Activated CD8-positive, alpha-beta memory T cell treated with anti-CD3 and anti-CD28 coated beads for 1 hour (primary cell): ENCODE measurements around the gene IL15RA.
"Not testable (repeated sequence)": the region's sequence is repeated elsewhere in the genome, so short reads cannot be mapped to it uniquely, and the experiment has no call there.

Experiments
- DNase-seq, 2 donors: peaks; one replicate each; pipeline ENCODE4 v3.0.0-alpha.2; 2020; ENCODE audit warnings: low read depth in 1 of 2; ENCODE audit errors: extremely low read depth in 1 of 2

The IL15RA gene

DNA sequence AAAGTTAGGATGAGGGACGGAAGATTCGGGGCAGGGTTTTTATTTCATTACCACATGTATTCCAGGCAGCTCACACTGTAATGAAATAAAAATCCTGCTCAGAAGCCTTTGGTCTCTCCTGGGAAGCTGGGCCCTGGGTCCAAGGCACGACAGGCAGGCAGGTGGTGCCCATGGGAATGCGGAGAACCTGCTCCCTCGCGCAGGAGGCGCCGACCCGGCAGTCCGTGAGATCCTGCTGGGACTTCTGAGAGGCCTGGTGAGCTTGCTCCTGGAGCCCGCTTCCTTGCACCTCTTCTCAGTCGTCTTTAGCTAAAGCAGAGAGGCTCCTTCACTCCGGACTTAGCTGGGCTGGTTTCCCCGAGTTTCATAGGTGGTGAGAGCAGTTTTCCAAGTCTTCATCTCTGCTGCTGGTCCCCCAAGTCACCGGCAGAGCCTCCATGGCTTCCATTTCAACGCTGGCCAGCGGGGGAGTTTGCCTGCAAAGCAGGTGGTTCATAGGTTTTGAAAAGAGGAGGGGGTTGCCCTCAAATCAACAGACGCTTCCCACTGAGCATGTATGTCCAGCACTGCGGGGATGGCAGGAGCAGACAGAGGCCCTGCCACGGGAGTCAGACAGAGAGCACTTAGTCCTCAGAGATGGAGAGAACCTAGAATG, 24.5 kb downstream of the IL15RA start:
- no peak for DNase-seq

DNA sequence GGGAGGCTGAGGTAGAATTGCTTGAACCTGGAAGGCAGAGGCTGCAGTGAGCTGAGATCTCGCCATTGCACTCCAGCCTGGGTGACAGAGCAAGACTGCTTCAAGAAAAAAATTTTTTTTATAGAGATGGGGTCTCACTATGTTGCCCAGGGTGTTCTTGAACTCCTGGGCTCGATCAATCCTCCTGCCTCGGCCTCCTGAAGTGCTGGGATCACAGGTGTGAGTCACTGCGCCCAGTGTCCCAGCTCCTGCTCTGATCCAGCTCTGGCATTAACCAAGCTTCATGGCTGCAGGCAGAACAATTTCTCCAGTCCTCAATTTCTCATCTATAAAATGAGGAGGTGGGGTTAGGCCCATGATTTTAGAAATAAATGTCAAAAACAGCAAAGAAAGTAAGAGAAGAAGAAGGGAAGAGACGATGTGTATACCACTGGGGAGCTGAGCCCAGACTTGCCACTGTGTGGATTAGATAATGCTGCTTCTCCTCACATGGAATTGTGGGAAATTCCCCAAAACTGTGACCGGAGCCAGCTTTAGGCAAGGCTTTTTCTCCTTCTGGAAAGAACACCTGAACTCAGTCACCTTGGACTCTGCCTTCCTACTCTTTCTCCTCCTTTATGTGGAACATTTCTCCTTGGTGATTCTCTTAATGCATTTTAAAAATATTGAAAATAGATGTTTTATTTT, 25.5 kb downstream of the IL15RA start:
- DNase-seq: no peak

DNA sequence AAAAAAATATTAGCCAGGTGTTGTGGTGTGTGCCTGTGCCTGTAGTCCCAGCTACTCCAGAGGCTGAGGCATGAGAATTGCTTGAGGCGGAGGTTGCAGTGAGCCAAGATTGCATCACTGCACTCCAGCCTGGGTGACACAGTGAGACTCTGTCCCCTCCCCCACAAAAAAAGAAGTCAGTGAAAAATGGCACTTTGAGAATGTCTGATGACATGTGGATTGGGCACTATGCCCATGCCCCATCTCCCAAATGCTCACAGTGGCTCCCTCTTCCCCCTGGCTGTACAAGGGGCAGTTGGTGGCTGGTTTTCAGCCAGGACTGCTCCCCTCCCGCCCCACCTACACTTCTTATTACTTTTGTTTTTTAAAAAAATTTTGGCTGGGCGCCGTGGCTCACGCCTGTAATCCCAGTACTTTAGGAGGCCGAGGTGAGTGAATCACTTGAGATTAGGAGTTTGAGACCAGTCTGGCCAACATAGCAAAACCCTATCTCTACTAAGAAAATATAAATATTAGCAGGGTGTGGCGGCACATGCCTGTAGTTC, 26.1 kb downstream of the IL15RA start:
- DNase-seq: no peak

DNA sequence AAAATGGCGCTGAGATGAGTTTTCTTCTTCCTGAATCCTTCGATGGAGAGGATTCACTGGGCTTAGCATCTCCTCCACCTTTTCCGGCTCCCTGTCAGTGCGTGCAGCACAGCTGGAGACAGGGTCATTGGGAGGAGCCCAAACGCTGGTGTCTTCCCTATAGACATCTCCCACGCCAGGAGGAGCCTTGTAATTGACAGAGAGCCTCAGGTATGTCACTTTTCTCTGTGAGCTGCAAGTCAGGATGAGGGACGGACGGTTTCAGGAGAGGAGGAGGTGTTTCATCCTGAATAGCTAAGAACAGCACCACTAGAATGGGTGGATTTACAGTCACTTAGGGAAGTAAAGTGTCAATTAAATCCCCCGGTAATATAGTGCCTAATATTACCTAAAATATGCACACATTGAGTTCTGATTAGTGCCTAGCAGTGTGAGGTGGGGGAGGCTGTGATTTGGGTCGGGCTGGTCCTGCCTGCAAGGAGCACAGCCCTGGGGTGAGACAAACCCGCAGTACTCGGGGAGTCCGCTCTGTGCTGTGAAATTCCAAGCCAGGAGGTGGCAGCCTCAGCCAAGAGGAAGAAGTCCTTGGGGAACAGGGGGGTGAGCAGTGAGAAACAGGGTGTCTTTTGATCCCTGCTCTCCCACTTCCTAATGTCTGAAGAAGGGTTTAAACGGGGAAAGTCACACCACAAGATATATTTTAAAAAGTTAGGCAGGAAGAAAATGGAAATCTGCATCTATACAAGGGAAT, 28.2 kb downstream of the IL15RA start:
- no peak for DNase-seq

DNA sequence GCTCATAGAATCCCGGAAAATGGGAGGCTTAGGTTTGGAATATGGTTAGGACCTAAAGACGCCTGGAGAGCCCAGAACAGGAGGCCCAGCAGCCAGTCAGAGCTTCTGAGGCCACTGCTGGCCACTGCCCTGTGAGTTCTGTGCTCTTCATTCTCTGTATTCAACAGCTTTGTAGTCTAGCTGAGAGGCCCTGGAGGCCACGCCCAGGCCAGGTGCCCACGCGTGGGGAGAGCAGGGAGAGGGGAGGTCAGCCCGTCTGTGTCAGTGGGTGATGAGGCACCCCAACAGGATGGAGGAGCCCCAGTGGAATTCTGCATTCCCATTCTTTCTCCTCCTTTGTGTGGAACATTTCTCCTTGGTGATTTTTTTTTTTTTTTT, 29.1 kb downstream of the IL15RA start:
- no peak for DNase-seq

DNA sequence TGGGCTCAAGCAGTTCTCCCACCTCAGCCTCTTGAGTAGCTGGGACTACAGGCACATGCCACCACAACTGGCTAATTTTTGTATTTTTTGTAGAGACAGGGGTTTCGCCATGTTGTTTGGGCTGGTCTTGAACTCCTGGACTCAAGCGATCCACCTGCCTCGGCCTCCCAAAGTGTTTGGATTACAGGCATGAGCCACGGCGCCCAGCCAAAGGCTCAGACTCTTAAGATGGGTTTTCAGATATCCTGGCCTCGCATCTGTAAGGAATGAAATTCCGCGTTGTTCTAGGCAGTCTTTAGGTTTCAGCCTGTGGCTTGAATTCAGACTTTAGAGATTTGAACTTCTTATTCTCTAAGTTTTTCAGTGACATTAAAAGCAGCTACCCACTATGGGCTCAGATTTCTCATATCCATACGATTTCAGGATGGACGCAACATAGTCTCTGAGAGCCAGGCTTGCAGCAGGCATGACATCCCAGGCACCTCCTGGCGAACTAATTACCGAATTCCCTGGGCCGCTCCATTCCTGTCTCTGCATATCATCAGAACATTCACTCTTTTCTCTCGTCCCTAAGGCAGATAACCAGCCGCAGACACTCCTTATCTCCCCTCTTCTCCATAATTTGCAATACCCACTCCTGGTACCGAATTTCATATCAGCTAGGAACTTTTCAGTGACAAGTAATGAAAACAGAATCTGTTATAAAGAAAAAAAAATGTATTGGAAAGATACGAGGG, 29.7 kb downstream of the IL15RA start:
- no peak for DNase-seq

DNA sequence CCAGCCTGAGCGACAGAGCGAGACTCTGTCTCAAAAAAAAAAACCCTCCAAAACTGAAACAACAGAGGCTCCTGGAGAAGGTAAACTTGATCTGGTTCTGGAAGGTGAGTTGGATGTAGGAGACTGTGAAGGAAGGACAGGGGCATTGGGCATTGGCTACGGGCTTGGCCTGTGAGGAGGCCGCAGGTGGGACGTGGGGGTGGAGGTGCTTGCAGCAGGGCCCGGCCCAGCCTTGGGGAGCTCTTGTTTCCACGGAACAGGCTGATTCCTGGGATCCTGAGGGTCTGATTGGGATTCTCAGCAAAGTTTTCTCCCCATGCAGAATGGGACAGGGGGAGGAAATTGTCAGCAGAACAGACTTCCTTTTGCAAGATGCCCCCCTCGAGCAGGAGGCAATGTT, 30.6 kb downstream of the IL15RA start:
- DNase-seq: no peak

DNA sequence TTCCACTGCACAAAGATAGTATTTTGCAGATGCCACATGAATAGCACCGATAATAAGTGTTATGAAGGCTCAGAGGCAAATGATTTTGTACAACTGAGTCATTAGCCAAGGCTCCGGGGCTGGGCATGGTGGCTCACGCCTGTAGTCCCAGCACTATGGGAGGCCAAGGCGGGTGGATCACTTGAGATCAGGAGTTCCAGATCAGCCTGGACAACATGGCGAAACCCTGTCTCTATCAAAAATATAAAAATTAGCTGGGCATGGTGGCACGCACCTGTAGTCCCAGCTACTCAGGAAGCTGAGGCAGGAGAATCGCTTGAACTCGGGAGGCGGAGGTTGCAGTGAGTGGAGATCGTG, 30.9 kb downstream of the IL15RA start:
- not testable (repeated sequence) for DNase-seq

DNA sequence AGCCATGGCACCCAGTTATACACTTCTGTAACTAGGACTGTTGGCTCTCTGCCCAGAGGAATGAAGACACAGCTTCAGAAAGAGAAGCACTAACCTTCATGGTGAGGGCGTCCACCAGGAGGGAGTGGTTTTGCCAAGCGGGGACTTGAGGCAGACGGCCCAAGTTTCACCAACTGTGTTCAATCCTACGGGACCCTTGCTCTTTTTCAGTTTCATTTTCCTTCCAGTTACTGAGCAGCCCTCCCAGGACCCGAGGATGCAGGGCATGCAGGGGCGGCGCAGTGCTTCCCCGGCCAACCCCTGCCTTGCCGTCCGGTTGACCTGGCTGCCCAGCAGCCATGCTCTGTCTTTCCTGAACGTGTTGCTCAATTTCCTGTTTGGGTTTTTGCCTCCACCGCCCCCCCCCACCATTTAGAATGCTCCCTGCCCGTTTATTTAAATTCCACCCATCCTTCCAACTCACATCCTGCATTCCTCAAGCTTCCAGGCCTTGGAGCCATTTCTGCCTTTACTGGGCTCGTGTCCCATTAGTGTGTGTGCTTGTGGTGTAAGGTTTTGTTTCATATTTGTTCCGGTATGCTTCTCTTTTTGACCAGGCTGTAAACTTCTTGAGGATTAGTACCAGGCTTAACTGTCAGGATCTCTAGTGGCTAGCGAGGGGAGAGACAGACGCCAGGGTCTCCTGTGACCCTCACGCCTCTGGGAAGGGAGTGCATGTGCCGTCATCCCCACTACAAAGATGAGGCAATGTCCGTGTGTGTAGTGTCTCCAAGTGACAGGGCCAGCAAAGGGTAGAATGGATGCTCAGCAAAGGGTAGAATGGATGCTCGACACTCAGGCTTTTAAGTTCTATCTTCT, 31.6 kb downstream of the IL15RA start:
- DNase-seq: no peak

DNA sequence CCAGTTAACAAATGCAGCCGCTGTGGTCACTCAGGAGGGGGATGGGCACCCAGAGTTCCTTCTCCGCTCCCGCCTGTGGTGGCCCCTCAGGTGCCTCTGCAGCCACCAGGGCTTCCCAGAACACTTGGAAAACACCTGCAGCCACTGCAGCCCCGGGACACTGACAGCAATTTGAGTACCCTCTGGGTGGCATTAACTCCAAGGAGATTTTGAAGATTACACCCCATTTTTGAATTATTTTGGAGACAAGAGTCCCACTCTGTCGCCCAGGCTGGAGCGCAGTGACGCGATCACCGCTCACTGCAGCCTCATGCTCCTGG, 32.2 kb downstream of the IL15RA start:
- DNase-seq: no peak

DNA sequence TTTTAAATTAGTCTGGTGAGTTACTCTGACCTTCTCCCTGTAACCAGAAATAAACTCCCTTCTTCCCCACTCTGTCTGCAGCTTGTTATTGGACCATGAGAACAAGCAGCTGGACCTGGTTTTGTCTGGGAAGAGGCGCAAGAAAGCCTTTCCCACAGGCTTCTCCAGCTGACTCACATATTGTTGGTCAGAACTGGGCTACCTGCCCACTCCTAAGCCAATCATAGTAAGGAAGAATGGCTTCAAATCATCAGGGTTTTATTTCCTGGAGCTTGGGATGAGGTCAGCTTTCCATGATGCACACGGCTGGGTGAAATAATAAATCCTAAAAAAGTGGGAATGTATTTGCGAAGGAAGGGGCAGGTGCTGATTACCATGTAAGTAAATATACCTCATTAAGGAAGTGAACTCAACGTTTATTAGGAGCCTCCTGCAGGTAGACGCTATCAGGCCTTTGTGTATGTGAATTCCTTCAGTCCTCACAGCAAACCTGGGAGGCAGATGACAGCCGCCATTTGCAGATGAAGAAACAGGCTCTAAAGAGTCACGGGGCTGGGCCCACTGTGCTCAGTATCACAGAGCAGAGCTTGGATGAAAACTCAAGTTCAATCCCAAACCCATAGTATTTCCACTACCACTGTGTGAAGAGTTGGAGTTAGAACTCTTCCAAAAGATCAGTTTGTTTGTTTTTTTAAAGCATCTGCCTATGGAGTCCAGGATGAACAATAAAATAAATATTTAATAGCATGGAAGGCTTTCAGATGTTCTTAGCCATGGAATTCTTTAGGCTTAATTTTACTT, 32.8 kb downstream of the IL15RA start:
- no peak for DNase-seq

DNA sequence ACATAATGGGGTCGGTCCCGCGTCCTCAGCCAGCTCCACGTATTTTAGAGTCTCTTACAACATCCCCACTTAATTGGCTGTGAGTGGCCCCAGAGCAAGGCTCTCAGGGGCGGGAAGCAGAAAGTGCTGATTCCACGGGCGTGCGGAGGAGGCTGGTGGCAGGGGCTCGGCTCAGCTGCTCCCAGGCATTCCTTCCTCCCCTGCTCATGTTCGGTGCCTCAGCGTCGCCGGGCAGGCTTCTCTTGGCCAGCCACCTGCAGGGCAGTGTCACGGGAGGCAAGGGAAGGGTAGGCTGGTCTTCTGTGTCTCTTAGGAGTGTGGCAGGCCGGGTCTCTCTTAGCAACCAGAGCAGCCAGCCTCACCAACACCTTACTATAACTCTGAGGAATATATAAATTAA, 33.8 kb downstream of the IL15RA start:
- DNase-seq: no peak

DNA sequence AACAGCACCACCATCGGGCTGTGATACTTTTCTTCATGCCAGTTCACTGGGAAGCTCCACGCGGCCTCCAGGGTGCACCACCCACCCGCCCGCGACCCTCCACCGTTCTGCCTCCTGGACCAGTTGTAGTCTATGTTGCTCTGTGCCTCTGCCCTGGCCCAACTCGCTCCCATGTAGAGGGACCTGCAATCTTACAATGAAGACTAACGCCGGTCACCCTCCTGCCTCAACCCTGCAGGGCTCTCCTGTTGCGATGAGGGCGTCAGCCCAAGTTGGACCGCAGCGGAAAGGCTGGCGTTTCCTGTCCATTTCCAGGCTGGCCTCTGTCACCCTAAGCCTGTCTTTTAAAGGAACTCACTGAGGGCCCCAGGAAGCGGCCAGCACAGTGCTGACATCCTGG, 34.9 kb downstream of the IL15RA start:
- DNase-seq: no peak

DNA sequence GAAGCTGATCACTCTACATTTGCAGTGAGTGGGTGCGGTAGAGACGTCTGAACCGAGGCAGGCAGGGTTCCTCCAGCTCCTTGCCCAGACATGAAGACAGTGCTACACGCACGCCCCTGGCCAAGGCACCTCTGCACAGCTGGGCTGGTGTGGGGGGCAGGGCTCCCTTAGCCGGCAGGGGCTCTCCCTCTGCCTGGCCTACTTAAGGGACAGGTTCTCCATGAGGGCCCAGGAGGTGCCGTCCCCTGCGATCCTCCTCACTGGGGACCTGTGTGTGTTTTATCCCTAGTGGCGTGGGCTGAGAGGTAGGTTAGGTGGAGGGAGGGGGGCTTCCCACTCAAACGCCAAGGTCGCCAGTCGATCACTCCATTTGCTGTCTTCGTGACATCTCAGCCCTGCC, 35.3 kb downstream of the IL15RA start:
- no peak for DNase-seq

DNA sequence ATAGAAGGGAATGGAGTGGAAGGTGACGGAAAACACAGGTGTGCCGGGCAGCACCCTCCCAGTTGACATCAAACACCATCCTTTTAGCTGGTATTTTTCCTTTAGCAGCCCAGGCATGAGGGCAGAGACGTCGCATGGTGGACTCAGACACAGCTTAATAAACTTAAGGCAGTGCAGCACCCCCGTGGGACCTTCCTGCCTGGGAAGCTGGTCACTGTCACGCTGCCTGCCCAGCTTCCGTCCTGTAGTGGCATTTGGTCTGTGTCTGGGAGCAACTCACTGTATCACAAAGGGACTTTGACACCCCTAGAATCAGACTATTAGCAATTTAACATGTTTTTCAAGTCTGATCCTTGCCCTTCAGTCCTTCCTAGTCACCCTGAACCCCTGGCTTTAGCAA, 35.8 kb downstream of the IL15RA start:
- no peak for DNase-seq

DNA sequence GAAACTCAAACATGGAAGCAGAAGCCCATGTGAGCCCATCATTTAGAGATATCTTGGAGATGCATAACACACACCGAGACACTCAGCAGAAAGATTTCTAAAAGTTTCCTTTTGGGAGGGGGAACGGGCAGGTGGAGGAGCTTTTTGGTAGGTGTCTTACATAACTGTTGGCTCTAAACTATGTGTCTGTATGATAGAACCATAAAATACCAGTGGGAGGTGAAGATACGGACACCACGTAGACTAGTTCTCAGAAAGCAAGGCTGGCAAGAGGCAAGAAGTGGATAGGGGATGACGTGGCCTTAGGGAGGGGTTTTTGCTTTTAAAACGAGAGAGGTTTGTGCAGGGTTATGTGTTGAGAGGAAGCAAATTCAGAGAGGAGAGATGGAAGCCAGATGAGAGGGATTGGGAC, 36.5 kb downstream of the IL15RA start:
- no peak for DNase-seq

DNA sequence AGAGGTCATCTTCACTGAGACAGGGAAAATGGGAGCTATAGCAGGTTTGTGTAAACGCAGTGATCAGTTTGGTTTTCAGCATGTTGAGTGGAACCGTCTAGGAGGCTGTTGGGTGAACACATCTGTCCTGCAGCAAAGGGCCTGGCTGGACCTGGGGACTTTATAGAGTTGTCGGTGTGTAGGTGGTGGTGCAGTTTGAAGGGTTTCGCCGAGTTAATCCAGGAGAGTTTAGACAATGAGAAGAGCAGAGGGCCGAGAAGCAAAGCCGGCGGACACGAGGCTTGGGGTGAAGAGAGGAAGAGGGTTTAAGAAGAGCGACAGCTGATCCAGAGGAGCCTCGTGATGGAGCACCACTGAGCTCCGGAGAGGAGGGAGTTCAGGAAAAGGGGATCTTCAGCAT, 39.1 kb downstream of the IL15RA start:
- no peak for DNase-seq

DNA sequence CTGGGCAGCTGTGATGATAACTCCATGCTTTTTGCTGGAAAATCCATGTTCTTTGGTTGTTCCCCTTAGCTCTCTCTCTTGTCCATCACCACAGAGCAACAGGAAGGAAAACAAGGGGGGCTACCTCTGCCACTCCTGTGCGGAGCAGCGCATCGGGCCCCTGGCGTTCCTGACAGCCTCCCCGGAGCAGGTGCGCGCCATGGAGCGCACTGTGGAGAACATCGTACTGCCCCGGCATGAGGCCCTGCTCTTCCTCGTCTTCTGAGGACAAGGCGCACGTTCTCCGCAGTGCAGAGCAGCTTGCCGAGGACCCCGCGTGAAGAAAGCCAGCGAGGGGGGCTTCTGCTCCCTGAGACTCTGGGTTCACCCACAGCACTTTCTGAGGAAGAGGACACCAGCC, 40.3 kb downstream of the IL15RA start:
- no peak for DNase-seq

DNA sequence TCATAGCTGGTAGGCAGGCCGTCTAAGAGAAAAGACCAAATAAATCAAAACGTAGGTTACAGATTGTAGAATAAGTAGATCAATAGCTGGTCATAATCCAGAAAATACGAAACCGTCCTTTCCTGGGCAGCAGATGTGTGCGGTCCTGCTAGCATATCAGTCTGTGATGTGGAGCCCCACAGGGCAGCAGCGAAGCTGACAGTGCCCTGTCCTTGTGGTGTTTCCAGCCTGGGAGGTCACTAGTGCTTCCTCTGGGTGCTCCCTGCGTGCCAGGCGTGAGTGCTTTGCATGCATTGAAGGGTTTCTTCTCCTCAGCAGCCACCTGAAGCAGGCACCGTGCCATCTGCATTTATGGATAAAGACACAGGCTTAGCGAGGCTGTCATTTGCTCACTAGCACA, 41.7 kb downstream of the IL15RA start:
- no peak for DNase-seq
